GM18511 (cell line): ENCODE data around the gene OARD1.
A peak's percentile ranks its signal among the peaks of the same experiment; 100 is the strongest.

Source experiments
- ATAC-seq: cut with Tn5 transposase; IDR thresholded peaks from one replicate; pipeline ENCODE4 v1.9.1; 2021; ENCODE audit warnings: mild to moderate bottlenecking, moderate library complexity; ENCODE audit not compliant: unreplicated experiment

Gene OARD1

DNA sequence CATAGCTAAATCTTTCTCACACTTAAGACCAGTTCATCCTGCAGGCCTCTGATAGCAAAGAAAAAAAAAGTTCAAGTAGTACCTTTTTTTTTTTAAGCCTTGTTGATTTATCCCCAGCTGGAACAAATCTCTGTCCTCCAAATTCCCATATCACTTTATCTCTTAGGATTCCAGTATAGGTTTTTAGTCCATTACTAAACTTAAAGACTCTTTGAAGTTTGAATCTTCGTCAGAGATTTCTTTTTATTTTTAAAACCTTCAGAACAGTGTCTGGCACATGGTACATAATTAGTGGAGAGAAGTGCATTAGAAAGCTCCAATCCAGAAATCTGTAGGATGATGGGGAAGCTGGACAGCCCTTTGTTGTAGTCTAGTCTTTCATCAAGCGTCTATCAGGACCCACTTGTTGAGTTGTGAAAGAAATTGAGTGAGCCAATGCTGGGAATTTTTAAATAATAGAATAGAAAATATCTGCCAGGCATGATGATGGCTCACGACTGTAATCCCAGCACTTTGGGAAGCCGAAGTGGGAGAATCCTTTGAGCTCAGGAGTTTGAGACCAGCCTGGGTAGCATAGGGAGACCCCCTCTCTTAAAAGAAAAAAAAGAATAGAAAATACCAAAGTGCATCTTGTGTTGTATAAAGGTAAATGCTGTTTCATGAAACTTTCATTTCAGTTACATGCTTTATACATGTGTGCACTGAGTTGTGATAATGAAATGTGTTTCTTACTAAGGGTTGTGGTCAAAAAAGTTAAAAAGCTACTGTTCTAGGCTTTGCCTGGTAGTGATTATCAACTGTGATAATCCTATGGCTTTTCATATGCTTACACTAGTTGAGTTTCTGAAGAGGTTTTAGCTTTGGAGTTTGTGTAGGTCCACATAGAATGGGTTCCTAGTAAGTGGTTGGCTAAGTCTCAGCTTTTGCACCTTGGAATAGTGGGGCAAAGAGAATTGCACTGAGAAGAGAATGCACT is 3.8 kb upstream of the OARD1 start:
- no peak for ATAC-seq

DNA sequence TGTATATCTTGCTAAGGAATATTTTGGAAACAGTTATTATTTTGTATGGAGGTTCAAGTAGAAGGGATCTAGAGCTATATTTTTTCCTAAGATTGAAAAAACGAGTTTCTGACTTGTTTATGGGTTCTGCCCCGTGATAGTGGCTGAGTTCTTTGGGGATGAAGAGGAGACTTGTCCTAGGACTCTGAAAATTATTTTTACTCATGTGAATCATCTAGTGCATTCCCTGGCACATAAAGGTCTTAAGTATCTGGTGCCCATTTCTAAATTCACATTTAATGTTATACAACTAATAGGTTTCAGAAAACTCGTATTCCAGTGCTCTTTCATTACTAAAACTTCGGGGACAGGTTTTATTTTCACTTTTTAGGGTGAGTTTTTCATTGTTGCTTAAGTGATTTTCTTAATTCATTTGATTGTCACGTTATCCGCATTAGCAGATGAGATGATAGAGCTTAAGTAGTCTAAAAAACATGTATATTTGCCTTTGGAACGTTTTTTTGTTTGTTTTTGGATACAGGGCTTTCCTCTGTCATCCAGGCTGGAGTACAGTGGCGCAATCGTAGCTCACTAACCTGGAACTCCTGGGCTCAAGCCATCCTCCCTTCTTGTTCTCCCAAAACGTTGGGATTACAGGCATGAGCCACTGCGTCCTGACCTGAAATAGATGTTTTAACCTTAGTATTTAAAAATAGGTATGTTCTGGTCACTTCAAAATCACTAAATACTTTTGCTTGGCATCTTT is 2.7 kb upstream of the OARD1 start:
- no peak for ATAC-seq

DNA sequence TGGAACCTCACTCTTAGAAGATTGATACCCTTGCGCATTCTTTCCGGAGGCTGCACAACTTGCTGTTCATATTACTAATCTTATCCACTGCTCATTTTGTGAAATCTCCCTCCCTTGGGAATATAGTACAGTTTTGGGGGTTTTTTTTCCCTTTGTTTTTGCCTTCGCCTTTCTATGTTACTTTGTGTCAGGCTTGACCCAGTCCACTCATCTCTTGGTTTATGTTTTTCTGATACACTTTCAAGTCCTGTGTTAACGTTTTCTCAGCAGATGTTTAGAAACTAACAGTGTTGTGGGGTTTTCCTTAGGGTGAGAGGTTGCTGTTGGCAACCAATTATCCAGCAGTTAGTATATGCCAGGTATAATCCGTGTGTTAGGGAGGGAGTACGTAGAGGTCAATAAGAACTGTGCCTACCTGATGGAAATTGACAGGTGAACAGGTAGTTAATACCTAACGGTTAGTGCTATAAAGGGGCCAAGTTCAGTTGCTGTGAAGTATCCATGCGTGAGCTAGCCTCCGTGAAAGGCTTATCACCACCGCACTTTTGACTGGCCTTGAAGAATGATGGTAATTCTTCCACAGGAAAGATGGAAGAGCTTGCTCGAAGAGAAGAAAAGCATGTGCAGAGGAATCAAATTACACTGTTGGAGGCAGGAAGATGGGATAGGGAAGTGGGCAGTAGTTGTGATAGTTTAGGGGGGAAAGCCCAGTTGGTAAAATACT is 2.0 kb upstream of the OARD1 start:
- ATAC-seq, result no peak

DNA sequence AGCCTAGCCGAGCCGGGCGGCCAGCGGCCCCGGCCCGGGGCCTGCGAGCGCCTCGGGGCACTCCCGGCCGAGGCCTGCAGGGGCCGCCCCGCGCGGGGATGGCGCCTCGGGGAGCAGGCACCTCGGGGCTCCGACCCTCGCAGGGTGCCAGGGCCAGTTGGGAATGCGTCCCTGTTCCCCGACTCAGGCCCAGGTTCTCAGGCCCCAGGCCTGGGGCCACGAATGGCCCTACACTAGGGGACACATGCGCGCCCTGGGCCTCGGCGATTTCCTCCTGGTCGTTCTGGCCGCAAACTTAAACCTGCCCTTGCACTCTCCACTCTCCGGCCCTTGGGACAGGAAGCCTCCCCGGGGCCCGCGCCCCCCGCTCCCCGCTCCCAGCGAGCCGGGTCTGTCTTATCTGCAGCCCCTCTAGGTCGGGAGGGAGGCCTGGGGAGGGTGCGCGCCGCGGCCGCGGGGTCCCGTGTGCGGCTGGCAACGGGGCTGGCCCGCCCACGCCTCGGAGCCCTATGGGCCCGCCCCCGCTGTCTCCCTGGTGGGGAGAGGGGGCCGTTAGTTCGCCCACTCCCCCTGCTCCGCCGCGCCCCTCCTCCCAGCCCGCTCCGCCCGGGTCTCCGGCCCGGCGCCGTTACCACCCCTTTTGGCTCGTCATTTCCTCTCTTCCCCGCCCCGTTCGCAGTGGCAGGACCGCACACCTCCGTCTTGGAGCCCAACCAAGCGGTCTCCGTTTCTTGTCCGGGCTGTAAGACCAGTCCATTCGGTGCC is 1.2 kb upstream of the OARD1 start:
- peak; percentile 39 for ATAC-seq

DNA sequence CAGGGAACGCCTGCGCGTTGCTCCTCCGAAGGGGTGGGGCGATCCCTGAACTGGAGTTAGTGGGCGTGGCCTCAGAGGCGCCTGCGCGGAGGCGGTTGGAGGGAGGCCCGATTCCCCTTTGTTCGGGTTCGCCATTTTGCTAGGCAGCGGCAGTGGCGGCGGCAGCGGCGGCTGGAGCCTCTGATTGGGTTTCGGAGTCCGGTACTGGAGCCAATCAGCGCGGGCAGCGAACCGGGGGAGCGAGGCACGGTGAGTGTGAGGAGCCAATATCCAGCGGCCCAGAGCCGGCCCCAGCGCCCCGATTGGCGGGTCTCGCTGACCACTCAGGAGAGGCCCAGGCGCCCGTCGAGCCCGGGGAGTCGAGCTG is 663 bp upstream of the OARD1 start, which contains the start of gene NFYA:
TSS of gene NFYA (plus strand) at position 139 of the 367 bp plus-strand sequence. CDS start 6,116 bp downstream, outside the sequence.
- ATAC-seq, result peak; percentile 68

DNA sequence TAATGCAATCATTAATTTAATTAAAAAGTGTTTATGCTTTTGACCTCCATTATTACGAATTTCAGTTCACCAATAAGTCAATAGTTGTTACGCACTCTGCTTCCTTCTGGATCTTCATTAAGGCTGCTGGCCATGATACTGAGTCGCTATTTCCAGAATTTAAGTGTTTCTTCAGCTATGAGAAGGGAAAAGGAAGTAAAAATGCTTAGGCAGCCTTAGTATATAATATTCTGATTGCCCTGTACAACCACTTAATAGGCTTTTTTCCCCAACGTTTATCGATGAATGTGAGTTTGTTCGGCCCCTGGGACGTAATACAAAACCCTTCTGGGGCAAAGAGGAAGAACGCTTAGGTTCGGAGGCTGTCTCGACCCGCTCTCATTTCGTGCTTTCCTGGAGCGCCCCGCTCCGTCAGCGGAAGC is 644 bp downstream of the OARD1 start:
- no peak for ATAC-seq

DNA sequence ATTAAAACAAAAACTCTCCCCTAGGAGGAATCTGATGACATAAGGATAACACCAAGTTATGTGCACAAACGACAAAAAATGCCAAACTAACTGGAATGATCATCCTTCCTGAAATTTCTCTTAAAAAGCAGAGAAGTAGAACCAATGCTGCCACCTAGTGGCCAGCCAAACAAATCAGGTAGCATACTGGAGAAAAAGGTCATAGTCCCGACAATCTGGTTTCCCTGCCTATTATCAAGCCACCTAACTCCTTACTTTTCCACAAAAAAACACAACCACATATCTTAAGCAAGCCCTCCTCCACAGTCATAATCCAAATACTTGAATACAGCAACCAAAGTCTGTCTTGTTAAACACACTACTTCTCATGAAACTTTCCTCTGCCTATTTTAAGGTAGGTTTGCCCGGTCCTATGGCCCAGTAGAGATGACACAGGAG is 5.3 kb downstream of the OARD1 start:
- no peak for ATAC-seq

DNA sequence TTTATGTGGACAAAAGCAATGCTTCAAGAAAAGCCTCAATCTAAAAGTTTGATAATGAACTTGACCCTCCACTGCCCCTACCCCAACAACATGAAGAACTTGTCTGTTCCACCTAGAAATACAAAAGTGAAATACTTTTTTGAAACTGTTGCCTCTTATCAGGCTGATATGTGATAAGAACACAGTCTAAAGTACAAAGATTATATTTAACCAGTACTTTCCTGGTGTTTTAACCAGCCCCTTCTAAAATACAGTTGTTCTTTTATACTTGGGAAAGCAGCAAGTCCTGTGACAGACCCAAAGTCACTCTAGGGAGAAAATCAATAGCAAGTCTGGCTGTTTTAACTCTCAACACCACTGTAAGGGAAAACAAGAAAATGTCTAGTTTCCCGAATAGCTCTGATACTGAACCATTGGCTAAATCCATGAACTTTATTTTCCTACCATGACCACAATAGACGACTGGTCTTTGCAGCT is 6.6 kb downstream of the OARD1 start:
- ATAC-seq, result no peak

DNA sequence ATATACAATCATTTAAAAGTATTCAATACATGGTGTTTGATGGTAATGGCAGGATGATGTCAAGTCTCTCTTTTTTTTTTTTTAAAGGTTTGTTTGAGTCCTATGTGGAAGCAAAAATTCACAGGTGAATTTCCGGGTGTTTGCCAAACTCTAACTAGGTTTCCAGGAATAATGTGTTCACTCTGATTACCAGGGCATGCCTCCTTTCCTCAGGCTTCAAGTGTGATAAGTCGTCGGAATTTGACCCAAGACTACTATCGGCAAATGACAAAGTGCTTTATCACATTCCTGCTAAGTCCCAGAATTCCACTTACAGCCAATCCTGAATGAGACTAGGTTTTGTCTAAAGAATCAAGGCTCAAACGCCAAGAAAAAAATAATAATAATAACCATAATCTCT is 7.3 kb downstream of the OARD1 start:
- ATAC-seq, result no peak

DNA sequence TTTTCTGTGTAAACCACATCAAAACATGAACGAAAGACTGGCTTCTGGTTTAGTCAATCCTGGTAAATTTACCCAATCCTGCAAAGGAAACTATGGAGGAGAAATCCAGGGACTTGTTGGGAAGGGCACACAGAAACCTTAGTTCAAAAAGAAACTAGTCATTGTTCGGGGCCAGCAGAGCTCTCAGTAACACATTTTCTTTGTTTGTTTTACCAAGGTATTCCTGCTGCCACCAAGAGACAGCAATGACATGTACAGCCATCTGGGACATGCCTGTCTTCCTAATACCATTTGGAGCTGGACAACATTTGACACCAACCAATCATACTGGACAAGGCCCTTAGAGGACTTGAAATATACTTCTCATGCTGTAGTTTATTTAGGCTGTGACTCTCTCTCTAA is 8.3 kb downstream of the OARD1 start:
- no peak for ATAC-seq

DNA sequence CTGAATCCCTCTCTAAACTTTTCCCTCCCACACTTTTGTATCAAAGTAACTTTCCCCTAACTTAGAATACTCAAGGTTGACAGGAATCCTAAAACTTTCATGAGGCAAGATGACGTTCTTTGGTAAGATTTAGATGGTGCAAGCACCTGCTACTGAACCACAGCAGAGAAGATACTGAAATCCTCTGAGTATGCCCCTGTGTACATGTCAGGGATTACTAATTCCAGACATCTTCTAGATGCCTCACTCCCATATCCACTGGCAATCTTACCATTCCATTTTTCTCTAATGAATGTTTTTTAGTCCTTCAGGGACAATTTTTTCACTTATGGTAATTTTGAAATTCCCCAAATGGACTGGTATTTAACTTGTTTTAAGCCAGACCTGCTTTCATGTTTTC is 10.1 kb downstream of the OARD1 start:
- ATAC-seq, result no peak

DNA sequence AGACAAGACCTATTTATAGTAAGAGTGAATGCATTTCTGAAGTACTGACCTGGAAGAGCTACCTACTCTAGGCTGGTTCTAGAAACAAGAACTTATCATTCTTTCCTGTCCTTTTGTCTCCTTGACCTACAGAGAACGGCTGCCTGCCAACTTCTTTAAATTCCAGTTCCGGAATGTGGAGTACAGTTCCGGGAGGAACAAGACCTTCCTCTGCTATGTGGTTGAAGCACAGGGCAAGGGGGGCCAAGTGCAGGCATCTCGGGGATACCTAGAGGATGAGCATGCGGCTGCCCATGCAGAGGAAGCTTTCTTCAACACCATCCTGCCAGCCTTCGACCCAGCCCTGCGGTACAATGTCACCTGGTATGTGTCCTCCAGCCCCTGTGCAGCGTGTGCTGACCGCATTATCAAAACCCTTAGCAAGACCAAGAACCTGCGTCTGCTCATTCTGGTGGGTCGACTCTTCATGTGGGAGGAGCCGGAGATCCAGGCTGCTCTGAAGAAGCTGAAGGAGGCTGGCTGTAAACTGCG is 10.9 kb downstream of the OARD1 start:
- no peak for ATAC-seq

DNA sequence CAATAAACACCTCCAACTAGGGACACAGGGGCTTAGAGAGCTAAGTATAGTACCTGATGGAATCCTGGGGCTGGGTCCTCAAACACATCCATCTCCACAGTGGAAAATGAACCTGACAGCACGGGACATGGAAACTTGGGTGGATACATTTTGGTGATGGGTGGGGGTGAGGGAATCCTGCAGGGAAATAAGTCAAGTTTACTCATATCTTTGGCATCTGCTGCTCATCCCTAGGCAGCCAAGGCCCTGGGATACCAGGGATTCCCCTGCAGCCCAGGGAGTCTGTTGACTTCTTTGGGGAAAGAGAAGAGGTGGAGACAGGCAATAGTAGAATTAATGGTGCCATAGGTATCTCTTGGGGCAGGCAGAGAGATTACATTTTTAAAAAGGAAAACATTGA is 12.6 kb downstream of the OARD1 start:
- ATAC-seq, result no peak

DNA sequence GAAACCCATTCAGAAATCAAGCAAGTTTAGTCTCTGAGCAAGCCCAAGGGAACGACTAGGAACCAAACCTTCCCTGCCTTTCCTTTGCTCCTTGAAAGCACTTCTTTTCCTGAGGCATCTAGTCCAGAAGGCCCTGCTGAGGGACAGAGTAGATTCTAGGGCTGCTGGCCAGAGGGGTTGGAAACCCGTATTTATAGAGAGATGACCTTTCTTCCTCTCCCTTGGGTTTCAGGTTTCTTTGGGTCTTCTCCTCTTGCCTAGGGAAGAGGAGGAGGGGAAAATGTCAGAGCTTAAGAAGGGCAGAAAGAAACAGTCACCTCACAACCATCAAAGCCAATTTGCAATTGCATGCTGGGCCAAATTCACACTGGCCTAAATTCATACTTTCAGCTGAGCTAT is 13.4 kb downstream of the OARD1 start:
- ATAC-seq, result no peak

DNA sequence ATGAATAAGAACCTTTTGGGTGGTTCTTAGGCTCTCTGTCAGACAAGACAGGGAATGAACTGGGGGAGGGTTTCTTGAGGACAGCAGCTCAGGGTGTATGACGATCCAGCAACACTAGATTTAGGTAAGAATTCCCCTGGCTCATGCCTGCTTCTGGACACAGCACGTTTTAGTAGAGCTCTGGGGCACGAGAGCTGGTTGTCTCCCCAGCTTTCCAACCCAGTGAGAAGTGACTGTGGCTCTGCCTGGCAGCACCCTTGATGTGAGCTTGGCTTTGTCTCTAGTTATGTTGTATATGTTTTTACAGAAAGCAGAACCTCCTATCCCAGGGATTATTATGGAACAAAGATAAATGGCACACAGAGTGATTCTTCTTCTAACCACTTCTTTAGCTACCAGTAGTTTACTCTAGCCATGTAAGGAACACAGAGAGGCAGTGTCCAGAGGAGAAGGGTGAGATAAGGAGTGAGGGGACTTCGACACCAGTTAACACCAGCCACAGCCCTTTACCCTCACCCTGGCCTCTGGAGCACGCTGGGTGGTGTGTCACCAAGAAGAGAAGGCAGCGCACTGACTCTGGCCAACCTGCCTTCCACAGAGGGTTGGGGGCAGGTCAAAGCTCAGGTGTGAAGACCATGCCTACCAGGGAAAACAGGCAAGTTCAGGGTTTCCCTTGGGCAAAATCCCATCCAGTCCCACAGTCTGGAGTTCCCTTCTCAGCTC is 15.2 kb downstream of the OARD1 start:
- no peak for ATAC-seq

DNA sequence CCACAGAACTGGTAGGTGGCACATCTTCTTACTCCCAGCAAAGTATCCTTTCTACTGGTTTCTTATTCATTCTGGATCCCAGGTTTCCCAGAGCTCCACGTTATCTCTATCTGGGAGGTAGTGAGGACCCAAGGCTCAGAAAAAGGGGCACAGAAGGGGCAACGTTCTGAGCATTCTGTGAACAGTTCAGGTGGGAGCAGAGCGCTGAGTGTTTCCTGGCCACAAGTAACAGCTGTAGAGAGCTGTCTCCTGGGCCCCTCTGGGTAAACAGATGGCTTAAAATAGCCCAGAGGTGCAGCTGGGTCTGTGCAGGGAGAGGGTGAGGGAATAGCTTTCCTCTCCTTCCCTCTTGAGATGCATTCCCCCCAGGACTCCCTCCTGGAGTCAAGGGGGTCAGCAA is 17.0 kb downstream of the OARD1 start:
- no peak for ATAC-seq

DNA sequence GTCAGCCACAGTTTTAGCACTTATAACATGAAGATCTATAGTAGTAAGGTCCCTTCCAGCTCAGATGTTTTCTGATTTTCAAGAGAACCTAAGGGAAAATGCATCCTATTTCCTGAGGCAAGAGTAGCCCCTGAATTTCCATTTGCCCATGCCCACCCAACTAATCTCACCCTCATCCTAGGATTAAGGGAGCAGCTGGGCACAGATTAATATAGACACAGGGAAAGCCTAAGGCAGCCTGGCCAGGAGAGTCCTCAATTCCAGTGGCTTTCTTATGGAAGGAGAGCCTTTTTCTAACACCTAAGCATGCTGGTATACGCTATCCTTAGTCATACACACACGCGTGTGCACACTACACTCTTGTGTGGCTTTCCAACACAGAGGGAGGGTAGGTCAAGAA is 17.6 kb downstream of the OARD1 start:
- ATAC-seq, result no peak

DNA sequence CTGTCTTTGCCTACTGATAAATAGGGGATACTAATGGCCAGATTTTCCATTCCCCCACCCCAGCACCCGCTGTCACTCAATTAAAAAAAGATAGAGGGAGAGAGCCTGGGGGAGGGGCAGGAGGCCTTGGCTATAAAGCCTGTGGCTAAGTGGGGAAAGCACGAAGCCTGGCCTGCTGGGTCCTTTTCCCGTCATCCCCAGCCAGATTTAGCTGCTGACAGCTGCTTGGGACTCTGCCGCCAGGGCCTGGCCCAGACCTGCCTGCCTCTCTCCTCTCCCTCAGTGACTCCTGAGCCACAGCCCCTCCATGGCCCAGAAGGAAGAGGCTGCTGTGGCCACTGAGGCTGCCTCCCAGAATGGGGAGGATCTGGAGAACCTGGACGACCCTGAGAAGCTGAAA is 19.1 kb downstream of the OARD1 start, which contains the start of gene APOBEC2:
TSS of gene APOBEC2 (plus strand) at position 162 of the 400 bp plus-strand sequence. CDS start at position 308, 146 bp downstream.
- no peak for ATAC-seq

DNA sequence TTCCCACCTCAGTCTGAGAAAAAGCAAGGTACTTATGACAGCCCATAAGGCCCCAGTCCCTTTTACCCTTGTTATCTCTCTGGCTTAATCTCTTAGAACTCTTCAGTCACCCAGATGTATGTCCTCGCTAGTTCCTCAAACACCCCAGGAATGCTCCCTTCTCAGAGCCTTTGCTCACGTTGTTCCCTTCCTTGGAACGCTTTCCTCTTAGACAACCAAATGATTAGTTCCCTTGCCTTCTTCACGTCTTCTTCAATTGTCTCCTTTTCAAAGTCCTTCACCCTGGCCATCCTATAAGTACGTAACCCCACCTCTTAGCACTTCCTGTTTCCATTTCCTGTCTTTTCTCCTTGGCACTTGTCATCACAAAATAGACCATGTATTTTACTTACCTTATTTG is 20.3 kb downstream of the OARD1 start:
- no peak for ATAC-seq
